SJSA1 (cell line): ENCODE data around the gene PARL. TPM values are rescaled to one million over a fixed set of nuclear protein-coding genes. Genes with fewer than 3 reads are reported as not detected.
"Not testable (repeated sequence)": the region's sequence is repeated elsewhere in the genome, so short reads cannot be mapped to it uniquely, and the experiment has no call there.

Experiments used
- DNase-seq, 2 experiments: peaks; one replicate each; pipeline ENCODE4 v3.0.0-alpha.2; 2015 to 2020; ENCODE audit warnings: low spot score in 2 of 2, low read depth in 1 of 2
- H3K27ac ChIP-seq: fragments of 250-450 bp; sonication (Bioruptor Pico); 2 replicates; pipeline ENCODE4 v1.5.1; 2020; ENCODE audit warnings: mild to moderate bottlenecking, moderate library complexity
- H3K27me3 ChIP-seq: fragments of 250-450 bp; sonication (Bioruptor Pico); replicated peaks from 2 replicates; pipeline ENCODE4 v1.5.1; 2020; ENCODE audit warnings: mild to moderate bottlenecking, moderate library complexity
- H3K36me3 ChIP-seq: fragments of 250-450 bp; sonication (Bioruptor Pico); 2 replicates; pipeline ENCODE4 v1.5.1; 2020; ENCODE audit warnings: mild to moderate bottlenecking
- H3K4me1 ChIP-seq: fragments of 250-450 bp; sonication (Bioruptor Pico); replicated peaks from 2 replicates; pipeline ENCODE4 v1.6.1; 2021; ENCODE audit warnings: mild to moderate bottlenecking
- H3K4me3 ChIP-seq: fragments of 250-450 bp; sonication (Bioruptor Pico); 2 replicates; pipeline ENCODE4 v1.5.1; 2020; ENCODE audit warnings: mild to moderate bottlenecking
- H3K9me3 ChIP-seq: fragments of 250-450 bp; sonication (Bioruptor Pico); replicated peaks from 2 replicates; pipeline ENCODE4 v1.5.1; 2020; ENCODE audit warnings: mild to moderate bottlenecking
- total RNA-seq: library from RNA; depleted of rRNA; stranded (reverse); fragments of >200 nt; shearing (Covaris generic); gene quantifications from 2 replicates; pipeline ENCODE4 v1.2.3, GENCODE V29; 2014; rRNA removed

PARL gene
- total RNA-seq, 1 experiment from 2014 or later, result 46.6 TPM

- Histone ChIP-seq H3K4me3 (no peak overlapping the region), H3K36me3 (peaks cover 49% of the 10 kb centered on the region), H3K27me3 (no peaks in the 10 kb centered on the region), H3K27ac (no peak overlapping the region), H3K9me3 (no peaks in the 10 kb centered on the region), H3K4me1 (no peaks in the 10 kb centered on the region)
- DNase-seq, result no peak
These were observed 88.3 kb downstream of the PARL start for GRCh38 chr3:183796372-183796771.

GRCh38 chr3:183794452-183794851 is 90.2 kb downstream of the PARL start:
- Histone ChIP-seq H3K9me3 (no peaks in the 10 kb centered on the region), H3K4me3 (no peak overlapping the region), H3K4me1 (no peaks in the 10 kb centered on the region), H3K27ac (no peak overlapping the region), H3K36me3 (peaks cover 45% of the 10 kb centered on the region), H3K27me3 (no peaks in the 10 kb centered on the region)
- DNase-seq, result no peak

- Histone ChIP-seq H3K4me3 (no peak overlapping the region), H3K36me3 (peaks cover 35% of the 10 kb centered on the region), H3K4me1 (no peaks in the 10 kb centered on the region), H3K9me3 (no peaks in the 10 kb centered on the region), H3K27me3 (no peaks in the 10 kb centered on the region), H3K27ac (no peak overlapping the region)
- DNase-seq, result no peak
These were observed 91.7 kb downstream of the PARL start for GRCh38 chr3:183792976-183793375.

- H3K27ac ChIP-seq, result no peak overlapping the region
- H3K4me1 ChIP-seq, result no peaks in the 10 kb centered on the region
- H3K9me3 ChIP-seq, result no peaks in the 10 kb centered on the region
- DNase-seq, result no peak
- peaks cover 49% of the 10 kb centered on the region for H3K36me3 ChIP-seq
- H3K4me3 ChIP-seq, result no peak overlapping the region
- H3K27me3 ChIP-seq, result no peaks in the 10 kb centered on the region
These were observed 94.0 kb downstream of the PARL start for GRCh38 chr3:183790700-183791099.

GRCh38 chr3:183789826-183790225 is 94.9 kb downstream of the PARL start:
- no peaks in the 10 kb centered on the region for H3K9me3 ChIP-seq
- peaks cover 49% of the 10 kb centered on the region for H3K36me3 ChIP-seq
- no peak overlapping the region for H3K4me3 ChIP-seq

GRCh38 chr3:183784503-183784902 is 100.2 kb downstream of the PARL start:
- not testable (repeated sequence) for H3K9me3 ChIP-seq, DNase-seq, H3K27ac ChIP-seq, H3K27me3 ChIP-seq, H3K4me3 ChIP-seq, H3K4me1 ChIP-seq
- H3K36me3 ChIP-seq, result peaks cover 55% of the 10 kb centered on the region

More at GRCh38 chr3:183789826-183790225, 94.9 kb downstream of the PARL start:
- no peaks in the 10 kb centered on the region for H3K4me1 ChIP-seq
- no peaks in the 10 kb centered on the region for H3K27me3 ChIP-seq
- H3K27ac ChIP-seq, result no peak overlapping the region
- DNase-seq, result no peak

GRCh38 chr3:183782576-183783276 is 102.0 kb downstream of the PARL start:
- Histone ChIP-seq H3K27ac (no peak overlapping the region), H3K9me3 (no peaks in the 10 kb centered on the region), H3K36me3 (peaks cover 61% of the 10 kb centered on the region), H3K4me1 (no peaks in the 10 kb centered on the region), H3K4me3 (no peak overlapping the region), H3K27me3 (no peaks in the 10 kb centered on the region)
- DNase-seq, result no peak

- H3K27ac ChIP-seq, result no peak overlapping the region
- peaks cover 58% of the 10 kb centered on the region for H3K36me3 ChIP-seq
- H3K4me3 ChIP-seq, result no peak overlapping the region
- H3K9me3 ChIP-seq, result no peaks in the 10 kb centered on the region
- H3K4me1 ChIP-seq, result no peaks in the 10 kb centered on the region
- DNase-seq, result no peak
- H3K27me3 ChIP-seq, result no peaks in the 10 kb centered on the region
These were observed 103.4 kb downstream of the PARL start for GRCh38 chr3:183781246-183781645.

GRCh38 chr3:183779896-183780465 is 104.7 kb downstream of the PARL start:
- H3K4me1 ChIP-seq, result no peaks in the 10 kb centered on the region
- no peaks in the 10 kb centered on the region for H3K9me3 ChIP-seq
- no peaks in the 10 kb centered on the region for H3K27me3 ChIP-seq
- no peak for DNase-seq
- H3K36me3 ChIP-seq, result peaks cover 62% of the 10 kb centered on the region
- no peak overlapping the region for H3K4me3 ChIP-seq
- no peak overlapping the region for H3K27ac ChIP-seq

Other genes with a start within 250 kb of the PARL start
- 5.9 and 14.9 TPM in 2 replicates for gene KLHL24, start 249.3 kb downstream of the PARL start, total RNA-seq
- gene YEATS2, start 187.1 kb downstream of the PARL start, total RNA-seq, result 14.9 and 20.0 TPM in 2 replicates
- gene MAP6D1, start 59.3 kb downstream of the PARL start, total RNA-seq, result 1.5 and 3.0 TPM in 2 replicates
- 9.1 and 9.6 TPM in 2 replicates for gene ABCC5, start 133.0 kb upstream of the PARL start, total RNA-seq
- not detected in 2 replicates for gene HTR3D, start 146.9 kb upstream of the PARL start, total RNA-seq
- gene HTR3C, start 168.2 kb upstream of the PARL start, total RNA-seq, result not detected in 2 replicates
- not detected in 2 replicates for gene HTR3E, start 212.2 kb upstream of the PARL start, total RNA-seq